ENCODE data around the gene LRP1. TPM values are rescaled to one million over a fixed set of nuclear protein-coding genes. Genes with fewer than 3 reads are reported as not detected.

LRP1 gene
- total and polyA plus RNA-seq, 2 experiments from 2014 or later: 47.8 to 76.8 TPM

DNA sequence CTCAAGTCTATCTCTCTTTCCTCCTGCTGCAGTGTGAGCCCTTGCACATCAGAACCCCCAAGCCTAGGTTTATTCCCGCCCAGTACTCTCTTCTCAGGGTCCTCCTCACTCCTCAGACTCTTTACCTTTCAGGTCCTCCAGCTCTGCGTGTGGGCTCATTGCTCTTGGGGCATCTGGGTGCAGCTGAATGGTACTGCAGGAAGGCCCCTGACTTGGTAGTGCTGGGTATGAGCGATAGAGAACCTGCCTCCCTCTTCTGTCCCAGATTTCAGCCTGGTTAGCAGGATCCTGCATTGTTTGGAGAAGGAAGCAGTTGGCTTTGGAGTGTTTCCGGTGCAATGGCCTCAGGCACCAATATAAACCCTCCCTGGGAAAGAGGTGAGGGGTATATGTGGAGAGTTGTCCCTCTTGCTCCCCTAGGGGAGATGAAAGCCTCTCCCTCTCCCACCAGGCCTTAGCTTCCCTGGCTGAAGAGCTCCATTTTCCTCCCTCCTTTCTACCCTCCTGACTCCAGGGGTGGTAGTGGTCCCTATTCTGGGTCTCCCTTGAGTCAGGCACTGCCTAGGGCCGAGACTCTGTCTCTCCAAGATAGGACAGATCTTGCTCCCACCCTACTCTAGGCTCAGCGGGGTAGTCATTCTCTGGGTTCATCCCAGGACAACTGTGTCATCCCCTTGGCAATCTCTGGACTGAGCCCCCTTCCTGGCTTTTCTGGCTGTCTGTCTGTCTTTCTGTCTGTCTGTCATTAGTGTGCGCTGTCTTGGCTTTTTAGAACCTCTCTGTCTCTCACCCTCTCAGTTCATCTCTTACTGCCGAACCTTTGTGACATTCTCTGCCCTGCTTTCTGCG is 3.8 kb downstream of the LRP1 start:
- H3K4me2 ChIP-seq: peak overlapping the region; percentile 92
- no peak for DNase-seq (ENCODE audit: low spot score)
- H3K36me3 ChIP-seq (replicated peaks; ENCODE audit: insufficient read depth, low read depth): no peaks in the 10 kb centered on the region
- TF ChIP-seq CTCF (IDR thresholded peaks at IDR 0.05; ENCODE audit: poor library complexity) (no peak), EZH2 (IDR thresholded peaks at IDR 0.05; ENCODE audit: borderline replicate concordance) (no peak), EZH2phosphoT487 (IDR thresholded peaks at IDR 0.05; ENCODE audit: low read depth, severe bottlenecking, unreplicated experiment) (no peak)
- no peak overlapping the region for H2AFZ ChIP-seq
- peak overlapping the region; percentile 86 for H3K27ac ChIP-seq
- H3K4me1 ChIP-seq (ENCODE audit: insufficient read depth): peaks cover 66% of the 10 kb centered on the region
- peaks cover 36% of the 10 kb centered on the region for H4K20me1 ChIP-seq (ENCODE audit: insufficient read depth, poor library complexity, severe bottlenecking)
- no peaks in the 10 kb centered on the region for H3K9me2 ChIP-seq (replicated peaks; ENCODE audit: insufficient read depth)
- no peaks in the 10 kb centered on the region for H3K27me3 ChIP-seq
- H3K79me2 ChIP-seq: peaks cover 88% of the 10 kb centered on the region
- no peak overlapping the region for H3K4me3 ChIP-seq
- WGBS (ENCODE audit: low lambda C conversion rate, missing lambda C conversion rate): 70% methylated on average over 9 of the region's 9 CpGs
- H3K9me3 ChIP-seq (ENCODE audit: low read depth): no peaks in the 10 kb centered on the region

- Histone ChIP-seq H3K4me1 (ENCODE audit: insufficient read depth) (peaks cover 71% of the 10 kb centered on the region), H3K9me2 (replicated peaks; ENCODE audit: insufficient read depth) (no peaks in the 10 kb centered on the region), H3K36me3 (replicated peaks; ENCODE audit: insufficient read depth, low read depth) (no peaks in the 10 kb centered on the region), H3K27ac (peak overlapping the region; percentile 86), H3K4me2 (peak overlapping the region; percentile 92), H3K79me2 (peaks cover 98% of the 10 kb centered on the region), H3K4me3 (no peak overlapping the region), H4K20me1 (ENCODE audit: insufficient read depth, poor library complexity, severe bottlenecking) (peaks cover 40% of the 10 kb centered on the region), H3K27me3 (no peaks in the 10 kb centered on the region), H3K9me3 (ENCODE audit: low read depth) (no peaks in the 10 kb centered on the region), H2AFZ (no peak overlapping the region)
- TF ChIP-seq CTCF (IDR thresholded peaks at IDR 0.05; ENCODE audit: poor library complexity) (no peak), EZH2 (IDR thresholded peaks at IDR 0.05; ENCODE audit: borderline replicate concordance) (no peak), EZH2phosphoT487 (IDR thresholded peaks at IDR 0.05; ENCODE audit: low read depth, severe bottlenecking, unreplicated experiment) (no peak)
- DNase-seq (ENCODE audit: low spot score): no peak
- WGBS (ENCODE audit: low lambda C conversion rate, missing lambda C conversion rate): 30% methylated on average over 4 of the region's 4 CpGs
Measured at GRCh38 chr12:57133013-57133569, 4.8 kb downstream of the LRP1 start.

- Histone ChIP-seq H3K4me3 (no peak overlapping the region), H3K4me1 (ENCODE audit: insufficient read depth) (peaks cover 79% of the 10 kb centered on the region), H4K20me1 (ENCODE audit: insufficient read depth, poor library complexity, severe bottlenecking) (peaks cover 43% of the 10 kb centered on the region), H3K36me3 (replicated peaks; ENCODE audit: insufficient read depth, low read depth) (no peaks in the 10 kb centered on the region), H3K27me3 (no peaks in the 10 kb centered on the region), H3K9me2 (replicated peaks; ENCODE audit: insufficient read depth) (no peaks in the 10 kb centered on the region), H3K4me2 (peak overlapping the region; percentile 92), H2AFZ (no peak overlapping the region), H3K27ac (peak overlapping the region; percentile 98), H3K9me3 (ENCODE audit: low read depth) (no peaks in the 10 kb centered on the region), H3K79me2 (peaks cover 99% of the 10 kb centered on the region)
- 77% methylated on average over 6 of the region's 6 CpGs for WGBS (ENCODE audit: low lambda C conversion rate, missing lambda C conversion rate)
- DNase-seq (ENCODE audit: low spot score): no peak
- TF ChIP-seq CTCF (IDR thresholded peaks at IDR 0.05; ENCODE audit: poor library complexity) (no peak), EZH2 (IDR thresholded peaks at IDR 0.05; ENCODE audit: borderline replicate concordance) (no peak), EZH2phosphoT487 (IDR thresholded peaks at IDR 0.05; ENCODE audit: low read depth, severe bottlenecking, unreplicated experiment) (no peak)
Measured at GRCh38 chr12:57133916-57134315, 5.6 kb downstream of the LRP1 start.
